Small intestine (tissue), 7 donors: ENCODE measurements around the gene ZNRF3. TPM values are rescaled to one million over a fixed set of nuclear protein-coding genes. Genes with fewer than 3 reads are reported as not detected.

Experiments
- DNase-seq, 2 donors: peaks; one replicate each; pipeline versions ENCODE4 v3.0.0 to v3.0.0-alpha.2; 2013
- FAIRE-seq: peaks from 2 replicates; lab custom pipeline; 2012; peaks lifted over from hg19 to GRCh38; lab: Jason Lieb, UNC
- H3K27ac ChIP-seq, 3 donors: one replicate each; pipeline ENCODE4 v1.5.1; 2013; ENCODE audit warnings: low read length in 2 of 3, mild to moderate bottlenecking in 2 of 3, control low read depth in 1 of 3, inconsistent platforms in 1 of 3, low read depth in 1 of 3, moderate library complexity in 1 of 3
- H3K27me3 ChIP-seq, 3 donors: one replicate each; pipeline ENCODE4 v1.6.1; 2013; ENCODE audit warnings: low read length in 3 of 3, inconsistent platforms in 1 of 3; ENCODE audit not compliant: control insufficient read depth in 3 of 3, insufficient read depth in 3 of 3
- H3K36me3 ChIP-seq, 3 donors: one replicate each; pipeline ENCODE4 v1.6.1; 2013; ENCODE audit warnings: low read length in 3 of 3, inconsistent platforms in 1 of 3, low read depth in 1 of 3, mild to moderate bottlenecking in 1 of 3, moderate library complexity in 1 of 3; ENCODE audit not compliant: control insufficient read depth in 3 of 3, insufficient read depth in 2 of 3
- H3K4me1 ChIP-seq, 3 donors: one replicate each; pipeline ENCODE4 v1.6.1; 2013; ENCODE audit warnings: low read length in 2 of 3, inconsistent platforms in 1 of 3, low read depth in 1 of 3, mild to moderate bottlenecking in 1 of 3, moderate library complexity in 1 of 3; ENCODE audit not compliant: control insufficient read depth in 3 of 3, insufficient read depth in 2 of 3
- H3K4me3 ChIP-seq, 3 donors: one replicate each; pipeline ENCODE4 v1.5.1; 2013; ENCODE audit warnings: low read length in 3 of 3, control low read depth in 1 of 3, inconsistent platforms in 1 of 3, low read depth in 1 of 3, mild to moderate bottlenecking in 1 of 3, moderate library complexity in 1 of 3
- H3K9me3 ChIP-seq, 2 donors: one replicate each; pipeline ENCODE4 v1.6.1; 2013; ENCODE audit warnings: low read depth in 1 of 2, low read length in 1 of 2; ENCODE audit not compliant: control insufficient read depth in 2 of 2, insufficient read depth in 1 of 2
- WGBS, 3 donors: extraction: QIAGEN DNeasy Blood & Tissue Kit; methylation state at CpG; one replicate each; pipeline ENCODE4 v1.1.7; 2013; 5-methylcytosine and 5-hydroxymethylcytosine counted together
- polyA plus RNA-seq, 4 donors: library from polyadenylated mRNA; stranded (reverse) in 3 of 4; unstranded in 1 of 4; fragments of 200-250 nt in 3 of 4; fragments of 120-200 nt in 1 of 4; gene quantifications; one replicate each; pipeline versions ENCODE4 v1.2.1 to v1.2.3, GENCODE V29; 2013
- donor health status: healthy with polysubstance abuse.
- donor health status: control.
- donor health status: control.
- donor health status: Bipolar disorder and iron deficiency.
- donor health status: healthy.

ZNRF3 gene
- polyA plus RNA-seq, 4 donors: 0.22 to 9.1 (median 4.2) TPM

- peaks cover 6 to 47% (median 7%) of the 10 kb centered on the region in 3 donors for H3K4me1 ChIP-seq
- peak in 1 of 2 donors; percentile 46 for DNase-seq
- FAIRE-seq: no peak
- H3K27ac ChIP-seq: no peak overlapping the region
- H3K27me3 ChIP-seq: no peaks in the 10 kb centered on the region
- H3K9me3 ChIP-seq: no peaks in the 10 kb centered on the region
- H3K36me3 ChIP-seq: peaks cover 0 to 17% (median 0%) of the 10 kb centered on the region in 3 donors
- 40 to 71% (median 40%) methylated on average over 4 of the region's 4 CpGs for WGBS, 3 donors
- H3K4me3 ChIP-seq: no peak overlapping the region
Observed at GRCh38 chr22:29028468-29028867, 145.1 kb downstream of the ZNRF3 start.

GRCh38 chr22:29029202-29030000, 146.0 kb downstream of the ZNRF3 start:
- Histone ChIP-seq H3K4me3 (no peak overlapping the region), H3K36me3 (peaks cover 0 to 21% (median 0%) of the 10 kb centered on the region in 3 donors), H3K27me3 (no peaks in the 10 kb centered on the region), H3K9me3 (no peaks in the 10 kb centered on the region), H3K4me1 (peaks cover 6 to 39% (median 7%) of the 10 kb centered on the region in 3 donors), H3K27ac (peak overlapping the region in 2 of 3 donors; percentile 41 to 72)
- FAIRE-seq: no peak
- 39 to 77% (median 61%) methylated on average over 9 of the region's 9 CpGs for WGBS, 3 donors
- no peak for DNase-seq

GRCh38 chr22:29030016-29030617, 146.7 kb downstream of the ZNRF3 start:
- Histone ChIP-seq H3K9me3 (no peaks in the 10 kb centered on the region), H3K36me3 (peaks cover 0 to 19% (median 0%) of the 10 kb centered on the region in 3 donors), H3K4me3 (peak overlapping the region in 2 of 3 donors; percentile 52 to 55), H3K4me1 (peaks cover 6 to 35% (median 7%) of the 10 kb centered on the region in 3 donors), H3K27ac (peak overlapping the region in 2 of 3 donors; percentile 41 to 93), H3K27me3 (no peaks in the 10 kb centered on the region)
- DNase-seq (peak in 1 of 2 donors; percentile 40), FAIRE-seq (no peak)
- WGBS, 3 donors: 4 to 24% (median 9%) methylated on average over 20 of the region's 20 CpGs

- 2 to 8% (median 3%) methylated on average over 28 to 32 of the region's 32 CpGs for WGBS, 3 donors
- Histone ChIP-seq H3K27me3 (no peaks in the 10 kb centered on the region), H3K4me3 (peak overlapping the region in 2 of 3 donors; percentile 52 to 55), H3K9me3 (no peaks in the 10 kb centered on the region), H3K4me1 (peaks cover 6 to 35% (median 7%) of the 10 kb centered on the region in 3 donors), H3K27ac (peak overlapping the region in 2 of 3 donors; percentile 41 to 93), H3K36me3 (peaks cover 0 to 16% (median 0%) of the 10 kb centered on the region in 3 donors)
- peak; percentile 74 to 89 for DNase-seq
- no peak for FAIRE-seq
Observed at GRCh38 chr22:29030618-29031226, 147.3 kb downstream of the ZNRF3 start.

- Histone ChIP-seq H3K27me3 (no peaks in the 10 kb centered on the region), H3K27ac (peak overlapping the region in 2 of 3 donors; percentile 41 to 93), H3K9me3 (no peaks in the 10 kb centered on the region), H3K4me1 (peaks cover 6 to 35% (median 7%) of the 10 kb centered on the region in 3 donors), H3K36me3 (peaks cover 0 to 14% (median 0%) of the 10 kb centered on the region in 3 donors), H3K4me3 (peak overlapping the region in 1 of 3 donors; percentile 52)
- FAIRE-seq (no peak), DNase-seq (peak in 1 of 2 donors; percentile 68)
- WGBS, 3 donors: 34 to 38% (median 35%) methylated on average over 16 to 18 of the region's 18 CpGs
Observed at GRCh38 chr22:29031227-29032011, 148.0 kb downstream of the ZNRF3 start.

- no peaks in the 10 kb centered on the region for H3K27me3 ChIP-seq
- H3K36me3 ChIP-seq: peaks cover 0 to 11% (median 0%) of the 10 kb centered on the region in 3 donors
- DNase-seq: no peak
- no peak for FAIRE-seq
- 76 to 82% (median 77%) methylated on average over 8 of the region's 8 CpGs for WGBS, 3 donors
- peaks cover 6 to 38% (median 7%) of the 10 kb centered on the region in 3 donors for H3K4me1 ChIP-seq
- H3K9me3 ChIP-seq: no peaks in the 10 kb centered on the region
- no peak overlapping the region for H3K4me3 ChIP-seq
- H3K27ac ChIP-seq: peak overlapping the region in 2 of 3 donors; percentile 41 to 93
Observed at GRCh38 chr22:29032014-29032475, 148.7 kb downstream of the ZNRF3 start.

GRCh38 chr22:29032584-29032983, 149.2 kb downstream of the ZNRF3 start:
- Histone ChIP-seq H3K9me3 (no peaks in the 10 kb centered on the region), H3K27ac (peak overlapping the region in 1 of 3 donors; percentile 93), H3K4me3 (no peak overlapping the region), H3K27me3 (no peaks in the 10 kb centered on the region), H3K36me3 (peaks cover 0 to 9% (median 0%) of the 10 kb centered on the region in 3 donors), H3K4me1 (peaks cover 6 to 42% (median 7%) of the 10 kb centered on the region in 3 donors)
- no peak for FAIRE-seq
- no peak for DNase-seq
- 47 to 67% (median 63%) methylated on average over 2 of the region's 2 CpGs for WGBS, 3 donors
